HG03558 (cell line): ENCODE data around the gene ATXN7.

ENCODE experiments used
- ATAC-seq: cut with Tn5 transposase; IDR thresholded peaks from one replicate; pipeline ENCODE4 v1.9.1; 2021; ENCODE audit warnings: moderate number of reproducible peaks; ENCODE audit not compliant: unreplicated experiment; ENCODE audit errors: extremely low read depth

The ATXN7 gene

GRCh38 chr3:63900459-63900858 lies 36.8 kb downstream of the ATXN7 start:
- ATAC-seq, result no peak

GRCh38 chr3:63905731-63906620 lies 42.3 kb downstream of the ATXN7 start:
- ATAC-seq, result no peak

GRCh38 chr3:63908081-63908736 lies 44.5 kb downstream of the ATXN7 start:
- no peak for ATAC-seq

GRCh38 chr3:63908776-63909175 lies 45.1 kb downstream of the ATXN7 start:
- ATAC-seq, result no peak

- ATAC-seq, result no peak
Observed at GRCh38 chr3:63909431-63909830, 45.8 kb downstream of the ATXN7 start.

- ATAC-seq, result no peak
Observed at GRCh38 chr3:63910001-63910400, 46.3 kb downstream of the ATXN7 start.

- ATAC-seq, result no peak
Observed at GRCh38 chr3:63910891-63911290, 47.2 kb downstream of the ATXN7 start.

GRCh38 chr3:63911509-63911872 lies 47.8 kb downstream of the ATXN7 start:
- no peak for ATAC-seq

- peak; percentile 62 for ATAC-seq
Observed at GRCh38 chr3:63911873-63912767, 48.5 kb downstream of the ATXN7 start, which contains the start of gene SCAANT1. TSS of gene SCAANT1 (minus strand) at chr3:63912383.

GRCh38 chr3:63912768-63913588 lies 49.3 kb downstream of the ATXN7 start:
- peak; percentile 13 for ATAC-seq

- no peak for ATAC-seq
Observed at GRCh38 chr3:63914312-63914711, 50.6 kb downstream of the ATXN7 start.

- no peak for ATAC-seq
Observed at GRCh38 chr3:63918321-63918720, 54.7 kb downstream of the ATXN7 start.

- ATAC-seq, result no peak
Observed at GRCh38 chr3:63920001-63920400, 56.3 kb downstream of the ATXN7 start.

GRCh38 chr3:63921741-63922482 lies 58.2 kb downstream of the ATXN7 start:
- ATAC-seq, result peak; percentile 69

GRCh38 chr3:63922491-63923199 lies 59.0 kb downstream of the ATXN7 start:
- ATAC-seq, result no peak

GRCh38 chr3:63926309-63926708 lies 62.6 kb downstream of the ATXN7 start:
- no peak for ATAC-seq

GRCh38 chr3:63927422-63928280 lies 64.0 kb downstream of the ATXN7 start:
- peak; percentile 66 for ATAC-seq

GRCh38 chr3:63931290-63931689 lies 67.6 kb downstream of the ATXN7 start:
- no peak for ATAC-seq
